ENCODE measurements around the gene KCTD6. TPM values are rescaled to one million over a fixed set of nuclear protein-coding genes. Genes with fewer than 3 reads are reported as not detected.

KCTD6 gene
- total RNA-seq, 2 experiments from 2014 or later = 16.4 to 17.1 TPM

DNA sequence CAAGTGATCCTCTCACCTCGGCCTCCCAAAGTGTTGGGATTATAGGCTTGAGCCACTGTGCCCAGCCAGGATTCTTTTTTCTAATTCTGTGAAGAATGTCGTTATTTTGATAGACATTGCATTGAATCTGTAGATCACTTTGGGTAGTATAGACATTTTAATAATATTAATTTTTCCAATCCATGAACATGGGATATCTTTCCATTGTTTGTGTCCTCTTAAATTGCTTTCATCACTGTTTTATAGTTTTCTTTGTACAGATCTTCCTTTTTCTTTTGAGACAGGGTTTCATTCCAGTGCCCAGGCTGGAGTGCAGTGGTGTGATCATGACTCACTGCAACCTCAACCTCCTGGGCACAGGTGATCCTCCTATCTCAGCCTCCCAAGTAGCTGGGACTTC, 11.6 kb upstream of the KCTD6 start:
- peaks cover 20% of the 10 kb centered on the region for H3K4me1 ChIP-seq (ENCODE audit: insufficient read depth, low read length, poor library complexity, severe bottlenecking)
- no peak overlapping the region for H3K27ac ChIP-seq (ENCODE audit: low read depth, low read length, poor library complexity, severe bottlenecking)
- H2AFZ ChIP-seq (ENCODE audit: low read length) = no peak overlapping the region
- H3K9me2 ChIP-seq (ENCODE audit: insufficient read depth, low read length) = no peaks in the 10 kb centered on the region
- no peak overlapping the region for H3K4me3 ChIP-seq (ENCODE audit: low read depth, low read length, poor library complexity, severe bottlenecking)
- CTCF ChIA-PET (ENCODE audit: unreplicated experiment) = no interaction called here
- POLR2A ChIA-PET = interaction anchor here (0.6 to 0.7 kb wide), 4 partner anchors 50 to 405 kb away, joined by 3 to 5 read pairs (median 4); no protein-coding TSS in a partner anchor
- no peak overlapping the region for H3K4me2 ChIP-seq (ENCODE audit: low read length)
- TF ChIP-seq, protein P1, sequence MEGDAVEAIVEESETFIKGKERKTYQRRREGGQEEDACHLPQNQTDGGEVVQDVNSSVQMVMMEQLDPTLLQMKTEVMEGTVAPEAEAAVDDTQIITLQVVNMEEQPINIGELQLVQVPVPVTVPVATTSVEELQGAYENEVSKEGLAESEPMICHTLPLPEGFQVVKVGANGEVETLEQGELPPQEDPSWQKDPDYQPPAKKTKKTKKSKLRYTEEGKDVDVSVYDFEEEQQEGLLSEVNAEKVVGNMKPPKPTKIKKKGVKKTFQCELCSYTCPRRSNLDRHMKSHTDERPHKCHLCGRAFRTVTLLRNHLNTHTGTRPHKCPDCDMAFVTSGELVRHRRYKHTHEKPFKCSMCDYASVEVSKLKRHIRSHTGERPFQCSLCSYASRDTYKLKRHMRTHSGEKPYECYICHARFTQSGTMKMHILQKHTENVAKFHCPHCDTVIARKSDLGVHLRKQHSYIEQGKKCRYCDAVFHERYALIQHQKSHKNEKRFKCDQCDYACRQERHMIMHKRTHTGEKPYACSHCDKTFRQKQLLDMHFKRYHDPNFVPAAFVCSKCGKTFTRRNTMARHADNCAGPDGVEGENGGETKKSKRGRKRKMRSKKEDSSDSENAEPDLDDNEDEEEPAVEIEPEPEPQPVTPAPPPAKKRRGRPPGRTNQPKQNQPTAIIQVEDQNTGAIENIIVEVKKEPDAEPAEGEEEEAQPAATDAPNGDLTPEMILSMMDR (conservative IDR thresholded peaks at IDR 0.05; ENCODE audit: low read length) = no peak
- no peak for TF ChIP-seq EZH2phosphoT487 (IDR thresholded peaks at IDR 0.05; ENCODE audit: borderline replicate concordance, low read depth, low read length)
- H4K20me1 ChIP-seq (ENCODE audit: insufficient read depth, low read length) = no peaks in the 10 kb centered on the region
- no peaks in the 10 kb centered on the region for H3K79me2 ChIP-seq (ENCODE audit: insufficient read depth, low read depth, low read length)
- no peak for DNase-seq (ENCODE audit: low spot score)
- no peaks in the 10 kb centered on the region for H3K36me3 ChIP-seq (ENCODE audit: insufficient read depth, low read length)
- BruUV-seq (replicated peaks) = no TSS peak
- intact Hi-C loops (cut with micrococcal nuclease; ENCODE audit: unreplicated experiment) = no loop called here
- peaks cover 11% of the 10 kb centered on the region for H3K9me3 ChIP-seq (ENCODE audit: low read length)

DNA sequence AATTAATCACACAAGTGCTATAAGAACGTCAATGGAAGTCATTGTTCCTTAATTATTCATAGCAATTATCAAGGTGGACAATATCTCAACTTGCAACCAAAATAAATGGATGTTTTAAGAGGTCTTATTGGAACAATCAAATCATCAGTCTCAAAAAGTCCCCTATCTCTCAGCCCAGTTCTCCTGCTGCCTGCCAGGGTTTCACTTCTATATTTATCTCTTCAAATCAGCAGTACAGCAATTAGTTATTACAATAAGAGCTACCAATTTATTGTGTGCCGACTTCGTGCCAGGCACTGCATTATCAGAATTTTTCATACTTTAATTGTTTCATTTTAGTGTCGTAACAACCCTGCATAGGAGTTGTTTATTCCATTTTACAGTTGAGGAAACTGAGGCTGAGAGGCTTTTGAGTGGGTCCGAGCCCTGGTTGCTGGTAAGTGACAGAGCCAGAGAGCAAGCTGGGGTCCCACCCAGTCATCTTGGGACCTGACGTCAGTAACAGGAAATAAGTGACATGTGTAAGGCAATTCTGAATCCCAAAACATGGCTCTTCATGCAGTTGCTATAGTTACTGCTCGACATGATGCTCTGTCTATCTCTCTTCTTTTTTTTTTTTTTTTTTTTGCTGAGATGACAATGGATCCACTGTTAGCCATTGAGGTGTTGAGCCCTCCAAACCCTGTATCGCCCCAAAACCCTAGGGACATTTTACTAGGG, 8.8 kb upstream of the KCTD6 start:
- no peak overlapping the region for H3K27ac ChIP-seq (ENCODE audit: low read depth, low read length, poor library complexity, severe bottlenecking)
- peaks cover 11% of the 10 kb centered on the region for H3K9me3 ChIP-seq (ENCODE audit: low read length)
- H3K79me2 ChIP-seq (ENCODE audit: insufficient read depth, low read depth, low read length) = no peaks in the 10 kb centered on the region
- POLR2A ChIA-PET = interaction anchor here (0.7 to 1.2 kb wide), 5 partner anchors 10 to 175 kb away, joined by 3 read pairs; no protein-coding TSS in a partner anchor
- no peak for DNase-seq (ENCODE audit: low spot score)
- no peaks in the 10 kb centered on the region for H3K36me3 ChIP-seq (ENCODE audit: insufficient read depth, low read length)
- peak overlapping the region; percentile 65; the same call in 1 of the 2 replicates for H2AFZ ChIP-seq (ENCODE audit: low read length)
- BruUV-seq (replicated peaks) = no TSS peak
- H3K4me1 ChIP-seq (ENCODE audit: insufficient read depth, low read length, poor library complexity, severe bottlenecking) = peaks cover 12% of the 10 kb centered on the region
- H4K20me1 ChIP-seq (ENCODE audit: insufficient read depth, low read length) = no peaks in the 10 kb centered on the region
- CTCF ChIA-PET (ENCODE audit: unreplicated experiment) = no interaction called here
- TF ChIP-seq, protein P1 (conservative IDR thresholded peaks at IDR 0.05; ENCODE audit: low read length) = no peak
- no peak for TF ChIP-seq EZH2phosphoT487 (IDR thresholded peaks at IDR 0.05; ENCODE audit: borderline replicate concordance, low read depth, low read length)
- no peak overlapping the region for H3K4me3 ChIP-seq (ENCODE audit: low read depth, low read length, poor library complexity, severe bottlenecking)
- intact Hi-C loops (cut with micrococcal nuclease; ENCODE audit: unreplicated experiment) = no loop called here
- peak overlapping the region; percentile 25; the same call in 1 of the 2 replicates for H3K4me2 ChIP-seq (ENCODE audit: low read length)
- no peaks in the 10 kb centered on the region for H3K9me2 ChIP-seq (ENCODE audit: insufficient read depth, low read length)
